ENCODE measurements around the gene FAM53A.

Gene FAM53A

DNA sequence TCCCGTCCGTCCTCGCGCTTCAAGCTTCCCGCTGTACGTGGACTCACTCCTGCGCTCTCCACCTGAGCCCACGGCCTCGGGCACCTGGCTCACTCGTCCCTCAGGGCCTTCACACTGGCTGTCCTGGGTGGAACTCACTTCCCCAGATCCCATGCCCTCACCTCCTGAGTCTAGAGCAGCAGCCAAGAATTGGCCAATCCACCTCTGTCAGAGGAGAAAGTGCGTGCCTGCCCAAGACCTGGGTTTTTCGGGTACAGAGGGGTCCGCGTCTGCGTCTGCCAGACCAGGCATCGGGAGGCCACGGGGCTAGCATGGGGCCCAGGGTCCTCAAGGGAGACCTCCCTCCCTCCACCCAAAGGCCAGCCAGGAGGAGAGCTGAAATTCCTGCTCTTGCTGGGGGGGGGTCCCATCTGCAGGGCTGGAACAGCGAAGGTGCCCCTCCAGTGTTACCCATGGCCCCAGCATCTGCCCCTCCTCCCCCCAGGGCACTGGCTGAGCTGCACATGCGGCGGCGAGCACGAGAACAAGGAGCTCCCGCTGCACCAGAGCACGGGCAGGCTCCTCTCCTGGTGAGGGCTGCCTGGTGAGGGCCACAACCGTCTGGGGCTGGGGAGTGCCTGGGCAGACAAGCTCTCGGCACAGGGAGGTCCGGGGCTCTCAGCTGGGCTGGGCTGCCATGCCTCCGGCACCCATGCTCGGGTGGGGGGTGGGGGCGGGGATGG lies 47.5 kb downstream of the FAM53A start:
- TF ChIP-seq, protein P1, sequence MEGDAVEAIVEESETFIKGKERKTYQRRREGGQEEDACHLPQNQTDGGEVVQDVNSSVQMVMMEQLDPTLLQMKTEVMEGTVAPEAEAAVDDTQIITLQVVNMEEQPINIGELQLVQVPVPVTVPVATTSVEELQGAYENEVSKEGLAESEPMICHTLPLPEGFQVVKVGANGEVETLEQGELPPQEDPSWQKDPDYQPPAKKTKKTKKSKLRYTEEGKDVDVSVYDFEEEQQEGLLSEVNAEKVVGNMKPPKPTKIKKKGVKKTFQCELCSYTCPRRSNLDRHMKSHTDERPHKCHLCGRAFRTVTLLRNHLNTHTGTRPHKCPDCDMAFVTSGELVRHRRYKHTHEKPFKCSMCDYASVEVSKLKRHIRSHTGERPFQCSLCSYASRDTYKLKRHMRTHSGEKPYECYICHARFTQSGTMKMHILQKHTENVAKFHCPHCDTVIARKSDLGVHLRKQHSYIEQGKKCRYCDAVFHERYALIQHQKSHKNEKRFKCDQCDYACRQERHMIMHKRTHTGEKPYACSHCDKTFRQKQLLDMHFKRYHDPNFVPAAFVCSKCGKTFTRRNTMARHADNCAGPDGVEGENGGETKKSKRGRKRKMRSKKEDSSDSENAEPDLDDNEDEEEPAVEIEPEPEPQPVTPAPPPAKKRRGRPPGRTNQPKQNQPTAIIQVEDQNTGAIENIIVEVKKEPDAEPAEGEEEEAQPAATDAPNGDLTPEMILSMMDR (IDR thresholded peaks at IDR 0.05; ENCODE audit: extremely low read depth, insufficient read depth, missing control alignments): no peak
- in situ Hi-C loops (cut with MboI; ENCODE audit: low pct_unique_long_range_greater_than_20kb, low sequenced_read_pairs, unreplicated experiment): no loop called here
- no peak for DNase-seq (ENCODE audit: low spot score)

DNA sequence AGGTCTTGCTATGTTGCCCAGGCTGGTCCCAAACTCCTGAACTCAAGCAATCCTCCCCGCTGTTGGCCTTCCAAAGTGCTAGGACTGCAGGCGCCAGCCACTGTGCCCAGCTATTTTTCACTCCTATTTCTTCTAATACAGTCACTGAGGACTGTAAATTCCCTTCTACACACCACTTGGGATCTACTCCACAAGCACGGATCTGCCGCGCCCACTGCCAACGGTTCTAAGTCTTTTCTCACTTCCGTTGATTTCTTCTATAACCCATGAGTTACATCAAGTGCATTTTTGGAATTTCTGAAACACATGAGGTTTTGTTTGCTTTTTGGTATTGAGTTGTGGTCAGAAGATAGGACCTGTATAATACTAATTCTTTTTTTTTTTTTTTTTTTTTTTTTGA lies 48.6 kb downstream of the FAM53A start:
- in situ Hi-C loops (cut with MboI; ENCODE audit: low pct_unique_long_range_greater_than_20kb, low sequenced_read_pairs, unreplicated experiment): no loop called here

DNA sequence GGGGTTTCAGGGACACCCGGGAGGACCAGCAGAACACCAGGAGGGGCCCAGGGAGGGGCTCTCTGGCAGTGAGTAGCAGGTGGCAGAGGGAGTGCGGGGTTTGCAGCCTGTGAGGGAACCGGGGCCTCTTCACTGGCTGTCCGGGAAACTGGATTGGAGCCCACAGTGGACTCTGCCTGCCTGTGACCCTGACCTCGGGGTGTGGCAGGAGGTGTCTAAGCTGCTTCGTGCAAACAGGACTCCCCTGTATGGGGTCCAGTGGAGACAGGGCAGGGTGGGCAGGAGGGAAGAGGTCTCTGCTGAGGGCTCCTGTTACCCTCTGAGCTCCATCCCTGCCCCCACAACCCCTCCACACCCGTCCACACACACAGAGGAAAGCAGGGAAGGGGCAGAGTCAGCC lies 50.1 kb downstream of the FAM53A start:
- DNase-seq (ENCODE audit: low spot score): no peak
- TF ChIP-seq, protein P1 (IDR thresholded peaks at IDR 0.05; ENCODE audit: extremely low read depth, insufficient read depth, missing control alignments): no peak
- in situ Hi-C loops (cut with MboI; ENCODE audit: low pct_unique_long_range_greater_than_20kb, low sequenced_read_pairs, unreplicated experiment): no loop called here

More for the DNA sequence above, 48.6 kb downstream of the FAM53A start:
- TF ChIP-seq, protein P1 (IDR thresholded peaks at IDR 0.05; ENCODE audit: extremely low read depth, insufficient read depth, missing control alignments): no peak
- DNase-seq (ENCODE audit: low spot score): no peak

DNA sequence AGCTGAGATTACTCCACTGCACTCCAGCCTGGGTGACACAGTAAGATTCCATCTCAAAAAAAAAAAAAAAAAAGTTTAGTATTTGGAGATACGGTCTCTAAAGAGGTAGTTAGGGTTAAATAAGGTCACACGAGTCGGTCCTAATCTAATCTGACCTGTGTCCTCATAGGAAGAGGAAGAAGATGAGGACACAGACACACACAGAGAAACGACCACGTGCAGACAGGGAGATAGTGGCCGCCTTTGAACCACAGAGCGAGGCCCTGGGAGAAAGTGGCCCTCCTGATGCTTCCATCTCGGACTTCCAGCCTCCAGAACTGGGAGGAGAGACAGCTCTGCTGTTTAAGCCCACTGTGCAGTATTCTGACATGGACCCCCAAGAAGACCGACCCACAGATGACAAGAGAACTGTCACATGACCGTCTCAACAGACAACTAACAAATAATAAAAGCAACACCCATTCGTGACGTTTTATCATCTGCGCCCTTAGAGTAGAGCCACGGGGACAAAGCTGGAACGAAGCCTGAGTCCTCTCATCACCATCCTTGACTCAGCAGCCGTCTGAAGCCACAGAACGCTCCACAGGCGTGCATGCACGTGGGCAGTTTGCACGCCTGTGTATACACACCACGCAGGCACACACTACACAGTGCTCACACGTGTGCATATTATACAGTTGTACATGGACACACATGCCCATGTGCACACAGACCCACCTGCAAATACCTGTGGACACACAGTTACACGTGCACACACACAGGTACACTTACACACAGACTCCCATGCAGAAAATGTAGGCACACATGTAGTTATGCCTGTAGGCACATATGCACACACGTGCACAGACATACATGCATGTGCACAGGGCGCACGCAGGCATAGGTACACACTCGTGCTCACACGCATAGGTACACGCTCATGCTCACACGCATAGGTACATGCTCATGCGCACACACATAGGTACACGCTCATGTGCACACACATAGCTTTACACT lies 51.7 kb downstream of the FAM53A start:
- in situ Hi-C loops (cut with MboI; ENCODE audit: low pct_unique_long_range_greater_than_20kb, low sequenced_read_pairs, unreplicated experiment): no loop called here
- TF ChIP-seq, protein P1 (IDR thresholded peaks at IDR 0.05; ENCODE audit: extremely low read depth, insufficient read depth, missing control alignments): no peak
- DNase-seq (ENCODE audit: low spot score): no peak

DNA sequence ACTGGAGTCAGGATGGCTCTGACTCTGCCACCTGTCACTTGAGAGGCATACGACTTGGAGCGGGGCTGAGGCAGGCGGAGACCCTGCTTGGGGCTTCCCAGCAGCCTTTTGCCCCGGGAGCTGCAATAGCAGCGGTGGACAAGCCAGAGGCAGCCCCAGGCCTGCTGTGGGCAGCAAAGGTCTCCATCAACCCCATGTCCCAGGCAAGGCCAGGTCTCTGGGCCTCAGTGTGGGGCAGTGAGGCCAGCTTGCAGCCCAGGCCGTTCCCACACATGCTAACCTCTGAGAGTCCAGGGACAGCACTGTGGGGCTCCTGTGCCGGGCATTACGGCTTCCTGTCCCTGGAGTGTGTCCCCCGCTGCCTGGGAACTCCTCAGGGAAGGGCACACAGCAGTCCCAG lies 53.0 kb downstream of the FAM53A start:
- in situ Hi-C loops (cut with MboI; ENCODE audit: low pct_unique_long_range_greater_than_20kb, low sequenced_read_pairs, unreplicated experiment): no loop called here

DNA sequence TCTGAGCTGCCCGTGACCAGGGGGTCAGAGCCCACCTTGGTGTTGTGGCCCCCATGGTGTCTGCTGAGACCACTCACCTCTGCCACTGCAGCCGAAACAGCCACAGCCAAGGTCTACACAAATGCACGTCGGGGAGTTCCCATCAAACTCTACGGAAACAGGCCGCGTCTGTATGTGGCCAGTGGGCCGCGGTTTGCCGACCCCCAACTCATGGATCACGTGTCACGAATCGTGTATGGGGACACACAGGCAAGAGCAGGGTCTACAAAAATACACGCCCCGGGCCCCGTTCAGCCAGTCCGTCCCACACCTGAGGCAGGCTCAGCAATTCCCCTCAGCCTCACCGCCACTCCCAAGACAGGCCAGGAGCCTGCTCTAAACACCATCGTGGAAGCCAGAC lies 53.8 kb downstream of the FAM53A start:
- DNase-seq (ENCODE audit: low spot score): no peak
- TF ChIP-seq, protein P1 (IDR thresholded peaks at IDR 0.05; ENCODE audit: extremely low read depth, insufficient read depth, missing control alignments): no peak
- in situ Hi-C loops (cut with MboI; ENCODE audit: low pct_unique_long_range_greater_than_20kb, low sequenced_read_pairs, unreplicated experiment): no loop called here

More for the DNA sequence above, 53.0 kb downstream of the FAM53A start:
- no peak for DNase-seq (ENCODE audit: low spot score)
- TF ChIP-seq, protein P1 (IDR thresholded peaks at IDR 0.05; ENCODE audit: extremely low read depth, insufficient read depth, missing control alignments): no peak

All from GM13977 (cell line).